Middle frontal gyrus (tissue), 1 donor: Measurements from ENCODE around the gene CDHR4.
"Not testable (repeated sequence)": the region's sequence is repeated elsewhere in the genome, so short reads cannot be mapped to it uniquely, and the experiment has no call there.

Experiments used
- DNase-seq: peaks from one replicate; pipeline ENCODE4 v3.0.0-alpha.2; 2015; ENCODE audit warnings: low spot score; ENCODE audit errors: extremely low spot score

The CDHR4 gene

GRCh38 chr3:49799761-49800160, at the start of gene CDHR4:
Gene CDHR4 (minus strand): TSS chr3:49799873. CDS start chr3:49799812, 61 bp downstream.
- DNase-seq = no peak

GRCh38 chr3:49845694-49846093, 46.0 kb upstream of the CDHR4 start:
- no peak for DNase-seq

GRCh38 chr3:49844464-49845183, 45.0 kb upstream of the CDHR4 start:
- DNase-seq = no peak

GRCh38 chr3:49842843-49843517, 43.3 kb upstream of the CDHR4 start:
- DNase-seq = no peak

GRCh38 chr3:49841806-49842205, 42.1 kb upstream of the CDHR4 start:
- DNase-seq = no peak

GRCh38 chr3:49841126-49841696, 41.5 kb upstream of the CDHR4 start:
- no peak for DNase-seq

GRCh38 chr3:49840388-49840787, 40.7 kb upstream of the CDHR4 start:
- no peak for DNase-seq

- DNase-seq = peak; percentile 83
These were observed 39.6 kb upstream of the CDHR4 start for GRCh38 chr3:49839193-49839809.

- no peak for DNase-seq
These were observed 31.7 kb upstream of the CDHR4 start for GRCh38 chr3:49831341-49831740.

- DNase-seq = no peak
These were observed 26.3 kb upstream of the CDHR4 start for GRCh38 chr3:49826016-49826415.

GRCh38 chr3:49823131-49823530, 23.5 kb upstream of the CDHR4 start:
- not testable (repeated sequence) for DNase-seq

GRCh38 chr3:49813497-49814174, 14.0 kb upstream of the CDHR4 start, which contains the start of gene UBA7:
Gene UBA7 (minus strand): TSS chr3:49813953. CDS start chr3:49813787, 166 bp downstream.
- DNase-seq = no peak

GRCh38 chr3:49812916-49813496, 13.3 kb upstream of the CDHR4 start:
- DNase-seq = no peak

GRCh38 chr3:49807431-49808114, 7.9 kb upstream of the CDHR4 start:
- DNase-seq = no peak

- DNase-seq = no peak
These were observed 7.2 kb upstream of the CDHR4 start for GRCh38 chr3:49806850-49807249.

GRCh38 chr3:49805897-49806701, 6.4 kb upstream of the CDHR4 start:
- DNase-seq = no peak

GRCh38 chr3:49805367-49805782, 5.7 kb upstream of the CDHR4 start:
- DNase-seq = no peak

GRCh38 chr3:49804141-49805041, 4.7 kb upstream of the CDHR4 start:
- no peak for DNase-seq
